HG02938 (cell line): ENCODE measurements around the gene PCP2.
A peak's percentile ranks its signal among the peaks of the same experiment; 100 is the strongest.
"Not testable (repeated sequence)": the region's sequence is repeated elsewhere in the genome, so short reads cannot be mapped to it uniquely, and the experiment has no call there.

Source experiments
- ATAC-seq: cut with Tn5 transposase; IDR thresholded peaks from one replicate; pipeline ENCODE4 v1.9.1; 2021; ENCODE audit warnings: mild to moderate bottlenecking, moderate library complexity; ENCODE audit not compliant: unreplicated experiment

Gene PCP2

DNA sequence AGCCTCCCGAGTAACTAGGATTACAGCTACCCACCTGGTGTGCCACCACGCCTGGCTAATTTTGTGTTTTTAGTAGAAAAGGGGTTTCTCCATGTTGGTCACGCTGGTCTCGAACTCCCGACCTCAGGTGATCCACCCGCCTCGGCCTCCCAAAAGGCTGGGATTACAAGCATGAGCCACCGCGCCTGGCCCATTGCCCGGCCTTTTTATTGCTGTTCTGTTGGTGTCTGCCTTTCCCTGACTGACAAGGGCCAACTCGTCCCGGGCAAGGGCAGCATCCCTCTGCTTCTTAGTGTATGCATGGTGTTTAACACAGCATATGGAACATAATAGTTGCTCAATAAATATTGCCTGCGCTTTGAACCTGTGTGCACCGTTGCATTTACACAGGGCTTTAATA lies 29.1 kb upstream of the PCP2 start:
- no peak for ATAC-seq

- no peak for ATAC-seq
These were observed 28.4 kb upstream of the PCP2 start for GRCh38 chr19:7661744-7662538.

DNA sequence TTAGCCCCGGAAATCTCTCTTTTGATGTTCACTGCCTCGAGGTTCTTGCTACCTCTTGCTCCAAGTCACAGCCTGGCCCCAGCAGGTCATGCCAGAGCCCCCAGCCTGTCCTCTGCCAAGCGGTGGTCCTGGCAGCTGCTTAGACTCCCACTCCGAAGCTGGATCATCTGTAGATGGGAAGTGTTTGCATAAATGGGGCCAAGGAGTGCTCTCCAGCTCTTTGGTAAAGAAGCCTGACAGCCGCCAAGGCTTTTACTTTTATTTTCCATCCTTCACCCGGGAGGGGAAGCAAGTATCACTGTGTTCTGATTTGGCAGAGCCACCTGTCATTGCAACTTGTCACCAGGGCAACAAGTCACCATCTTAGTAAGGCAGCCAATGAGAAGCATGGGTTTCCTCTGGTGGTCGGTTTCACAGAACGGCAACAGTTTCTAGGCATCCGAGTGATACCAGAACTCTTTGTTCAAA lies 24.7 kb upstream of the PCP2 start:
- ATAC-seq = peak; percentile 64

DNA sequence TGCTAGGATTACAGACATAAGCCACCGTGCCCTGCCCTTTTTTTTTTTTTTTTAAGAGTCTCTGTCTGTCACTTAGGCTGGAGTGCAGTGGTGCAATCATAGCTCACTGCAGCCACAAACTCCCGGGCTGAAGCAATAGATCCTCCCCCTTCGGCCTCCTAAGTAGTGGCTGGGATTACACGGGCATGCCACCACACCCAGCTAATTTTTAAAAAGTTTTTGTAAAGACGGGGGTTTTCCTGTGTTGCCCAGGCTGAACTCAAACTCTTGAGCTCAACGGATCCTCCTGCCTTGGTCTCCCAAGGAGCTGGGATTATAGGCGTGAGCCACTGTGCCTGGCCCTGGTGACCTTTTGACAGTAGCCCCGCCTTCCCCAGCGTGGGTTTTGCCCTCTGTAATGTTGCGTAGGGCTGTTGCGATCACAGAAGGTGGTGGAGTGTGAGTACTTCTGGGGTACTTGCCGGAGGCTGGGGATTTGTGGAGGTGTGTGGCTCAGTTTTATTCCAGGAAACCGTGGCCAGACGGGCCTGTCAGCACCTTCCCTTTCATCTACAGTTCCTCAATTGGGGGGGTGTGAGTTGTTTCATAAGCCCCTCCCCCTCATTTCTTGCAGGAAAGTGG lies 23.7 kb upstream of the PCP2 start:
- no peak for ATAC-seq

GRCh38 chr19:7655581-7655980 lies 22.1 kb upstream of the PCP2 start:
- ATAC-seq = no peak

DNA sequence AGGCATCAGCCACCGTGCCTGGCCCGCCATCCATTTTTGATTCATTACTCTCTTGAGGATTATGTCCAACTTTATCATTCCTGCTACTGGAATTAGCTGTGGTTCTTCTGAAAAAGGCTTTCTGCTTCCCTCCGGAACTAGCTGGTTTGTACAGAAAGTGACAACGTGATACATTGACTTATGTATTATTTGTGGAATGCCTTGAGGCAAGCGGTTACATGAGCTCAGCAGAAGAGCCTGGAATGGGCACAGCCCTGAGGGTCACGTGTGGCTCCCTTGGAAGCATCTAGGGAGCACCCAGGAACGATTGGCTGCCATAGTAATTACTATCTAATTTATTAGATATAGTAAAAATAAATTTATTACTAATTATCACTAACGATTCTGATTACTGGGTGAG lies 20.9 kb upstream of the PCP2 start:
- ATAC-seq = no peak

DNA sequence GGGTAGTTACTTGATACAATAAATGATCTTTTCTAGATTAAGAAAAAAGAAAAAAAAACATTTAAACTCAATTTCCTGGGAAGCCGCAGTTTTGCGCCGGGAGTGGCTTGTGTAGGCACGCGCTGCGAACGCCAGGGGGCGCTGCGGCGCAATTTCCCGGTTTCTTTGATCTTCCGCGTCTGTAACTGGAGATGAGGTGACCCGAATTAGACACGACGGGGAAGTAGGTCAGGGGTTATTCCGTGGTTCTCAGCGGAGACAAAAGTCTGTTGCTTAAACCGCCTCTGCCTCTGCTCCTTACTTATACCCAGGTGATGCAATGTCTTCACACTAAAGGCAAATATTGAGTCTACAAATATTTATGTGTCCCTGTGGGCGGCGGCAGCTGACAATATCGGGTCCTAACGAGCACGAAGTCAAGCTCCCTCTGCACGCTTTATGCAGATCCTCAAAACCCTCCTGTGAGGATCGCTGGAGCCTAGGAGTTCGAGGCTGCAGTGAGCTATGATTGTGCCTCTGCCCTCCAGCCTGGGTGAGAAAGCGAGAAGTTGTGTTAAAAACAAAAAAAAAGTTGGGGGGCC lies 18.6 kb upstream of the PCP2 start:
- no peak for ATAC-seq

GRCh38 chr19:7650148-7650547 lies 16.6 kb upstream of the PCP2 start:
- ATAC-seq = no peak

GRCh38 chr19:7648265-7649014 lies 14.9 kb upstream of the PCP2 start:
- no peak for ATAC-seq

DNA sequence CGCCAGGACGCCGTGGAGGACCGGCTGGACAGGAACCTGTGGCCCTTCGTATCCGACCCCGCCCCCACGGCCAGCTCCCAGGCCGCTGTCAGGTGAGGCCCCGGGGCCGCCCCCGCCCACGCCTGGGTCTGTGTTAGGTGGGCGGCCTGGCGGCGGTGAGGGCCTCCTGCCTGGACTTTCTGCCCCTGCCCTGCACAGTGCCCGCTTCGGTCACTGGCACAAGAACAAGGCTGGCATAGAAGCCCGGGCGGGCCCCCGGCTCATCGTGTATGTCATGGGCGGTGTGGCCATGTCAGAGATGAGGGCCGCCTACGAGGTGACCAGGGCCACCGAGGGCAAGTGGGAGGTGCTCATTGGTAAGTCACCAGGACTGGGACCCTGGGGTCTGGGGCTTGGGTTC lies 13.6 kb upstream of the PCP2 start:
- ATAC-seq = no peak

DNA sequence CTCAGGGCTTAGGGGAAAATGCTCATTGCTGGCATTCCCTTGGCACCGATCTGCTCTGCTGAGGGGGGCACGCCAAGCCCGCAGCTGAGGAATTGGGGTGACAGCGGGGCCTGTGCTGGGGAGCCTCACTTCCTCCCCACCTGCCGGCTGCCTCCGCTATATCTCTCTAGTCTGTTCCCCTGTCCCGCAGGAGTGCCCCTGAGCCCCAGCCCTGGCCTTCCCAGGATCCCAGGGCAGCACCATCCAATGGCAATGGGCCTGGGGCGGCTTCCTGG lies 12.8 kb upstream of the PCP2 start:
- no peak for ATAC-seq

GRCh38 chr19:7645656-7646425 lies 12.3 kb upstream of the PCP2 start:
- ATAC-seq = no peak

DNA sequence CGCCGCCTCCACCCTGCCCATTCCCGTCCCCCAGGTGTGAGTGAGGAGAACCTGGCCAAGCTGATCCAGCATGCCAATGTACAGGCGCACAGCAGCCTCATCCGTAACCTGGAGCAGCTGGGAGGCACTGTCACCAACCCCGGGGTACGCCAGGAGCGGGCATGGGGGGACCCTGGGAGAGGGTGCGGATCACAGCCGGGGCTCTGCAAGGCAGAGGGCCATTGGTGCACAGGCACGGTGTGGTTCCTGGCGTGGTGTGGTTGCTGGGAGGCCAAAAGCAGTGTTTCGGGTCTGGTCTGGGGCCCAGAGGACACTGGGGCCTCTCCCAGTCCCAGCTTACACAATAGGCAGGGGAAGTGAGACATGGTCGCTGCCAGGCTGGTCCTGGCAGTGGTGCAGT lies 11.6 kb upstream of the PCP2 start:
- no peak for ATAC-seq

- no peak for ATAC-seq
These were observed 11.0 kb upstream of the PCP2 start for GRCh38 chr19:7644550-7644877.

DNA sequence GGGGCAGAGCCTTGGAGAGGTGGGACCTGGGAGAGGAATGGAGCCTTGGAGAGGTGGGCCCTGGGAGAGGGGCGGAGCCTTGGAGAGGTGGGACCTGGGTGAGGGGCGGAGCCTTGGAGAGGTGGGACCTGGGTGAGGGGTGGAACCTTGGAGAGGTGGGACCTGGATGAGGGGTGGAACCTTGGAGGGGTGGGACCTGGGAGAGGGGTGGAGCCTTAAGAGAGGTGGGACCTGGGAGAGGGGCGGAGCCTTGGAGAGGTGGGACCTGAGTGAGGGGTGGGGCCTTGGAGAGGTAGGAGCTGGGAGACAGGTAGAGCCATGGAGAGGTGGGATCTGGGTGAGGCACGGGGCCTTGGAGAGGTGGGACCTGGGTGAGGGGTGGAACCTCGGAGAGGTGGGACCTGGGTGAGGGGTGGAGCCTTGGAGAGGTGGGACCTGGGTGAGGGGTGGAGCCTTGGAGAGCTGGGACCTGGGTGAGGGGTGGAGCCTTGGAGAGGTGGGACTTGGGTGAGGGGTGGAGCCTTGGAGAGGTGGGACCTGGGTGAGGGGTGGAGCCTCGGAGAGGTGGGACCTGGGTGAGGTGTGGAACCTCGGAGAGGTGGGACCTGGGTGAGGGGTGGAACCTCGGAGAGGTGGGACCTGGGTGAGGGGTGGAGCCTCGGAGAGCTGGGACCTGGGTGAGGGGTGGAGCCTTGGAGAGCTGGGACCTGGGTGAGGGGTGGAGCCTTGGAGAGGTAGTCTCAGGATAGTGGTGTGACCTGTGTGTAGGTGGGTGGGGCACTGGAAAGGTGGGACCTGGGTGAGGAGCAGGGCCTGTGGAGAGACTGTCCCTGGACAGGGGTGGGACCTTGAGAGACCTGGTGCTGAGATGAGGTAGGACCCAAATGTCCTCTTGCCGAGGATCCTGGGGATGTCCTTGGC lies 10.4 kb upstream of the PCP2 start:
- ATAC-seq = not testable (repeated sequence)

- ATAC-seq = no peak
These were observed 9.5 kb upstream of the PCP2 start for GRCh38 chr19:7643031-7643415.

DNA sequence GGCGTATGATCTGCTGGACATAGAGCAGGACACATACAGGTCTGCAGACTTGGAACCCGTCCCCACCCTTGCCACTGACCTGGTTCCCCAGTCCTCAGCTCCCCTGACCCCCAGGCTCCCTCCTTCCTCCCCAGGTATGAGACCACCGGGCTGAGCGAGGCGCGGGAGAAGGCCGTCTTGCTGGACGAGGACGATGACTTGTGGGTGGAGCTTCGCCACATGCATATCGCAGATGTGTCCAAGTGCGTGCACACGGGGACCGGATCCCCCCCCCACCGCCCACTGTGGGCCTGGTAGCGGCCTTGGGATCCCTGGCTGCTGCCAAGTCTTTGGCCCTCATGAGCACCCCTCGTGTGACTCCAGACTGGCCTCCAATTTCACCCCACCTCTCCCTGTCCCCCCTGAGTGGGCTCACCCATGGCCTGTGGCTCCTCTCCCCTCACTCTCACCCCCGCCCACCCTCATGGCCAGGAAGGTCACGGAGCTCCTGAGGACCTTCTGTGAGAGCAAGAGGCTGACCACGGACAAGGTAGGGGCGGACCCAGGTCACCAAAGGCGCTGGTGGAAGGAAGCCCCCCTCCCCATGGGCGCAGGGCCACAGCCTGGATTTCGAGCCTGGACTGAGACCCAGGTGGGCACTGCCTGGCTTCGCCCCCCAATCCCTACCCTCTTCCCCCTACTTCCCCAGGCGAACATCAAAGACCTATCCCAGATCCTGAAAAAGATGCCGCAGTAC lies 8.9 kb upstream of the PCP2 start:
- ATAC-seq = no peak

DNA sequence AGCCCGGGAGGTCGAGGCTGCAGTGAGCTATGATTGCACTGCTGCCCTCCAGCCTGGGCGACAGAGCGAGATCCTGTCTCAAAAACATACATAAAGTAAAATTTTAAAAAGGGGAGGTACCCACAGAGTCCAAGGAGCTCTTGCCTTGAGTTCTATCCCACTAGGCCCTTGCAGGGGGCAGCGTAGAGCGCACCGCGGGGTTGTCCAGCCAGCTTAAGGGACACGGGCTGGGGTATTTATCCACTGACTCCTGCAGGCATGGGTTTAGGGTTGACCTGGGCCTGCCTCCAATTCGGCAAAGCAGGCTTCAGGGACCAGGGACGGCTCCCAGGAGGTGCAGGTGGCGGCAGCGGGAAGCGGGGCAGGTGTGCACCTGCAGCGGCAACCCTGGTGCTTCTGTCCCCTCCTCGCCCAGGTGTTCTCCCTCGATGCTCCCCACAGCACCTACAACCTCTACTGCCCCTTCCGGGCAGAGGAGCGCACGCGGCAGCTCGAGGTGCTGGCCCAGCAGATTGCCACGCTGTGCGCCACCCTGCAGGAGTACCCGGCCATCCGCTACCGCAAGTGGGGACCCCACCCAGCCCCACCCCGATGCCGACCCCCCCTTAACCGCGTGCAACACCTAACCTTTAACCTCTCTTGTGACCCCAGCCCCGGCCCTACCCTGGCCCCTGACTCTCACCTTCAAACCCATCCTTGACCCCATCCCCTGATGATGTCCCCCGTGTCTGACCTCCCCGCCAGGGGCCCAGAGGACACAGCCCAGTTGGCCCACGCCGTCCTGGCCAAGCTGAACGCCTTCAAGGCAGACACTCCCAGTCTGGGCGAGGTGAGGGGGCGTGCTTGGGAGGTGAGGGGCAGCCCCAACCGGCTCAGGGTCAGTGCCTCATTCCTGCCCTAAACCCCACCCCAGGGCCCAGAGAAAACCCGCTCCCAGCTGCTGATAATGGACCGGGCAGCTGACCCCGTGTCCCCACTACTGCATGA lies 8.1 kb upstream of the PCP2 start:
- no peak for ATAC-seq
